GM12891 (cell line): Measurements from ENCODE around the gene TPR. TPM values are rescaled to one million over a fixed set of nuclear protein-coding genes. Genes with fewer than 3 reads are reported as not detected.

Experiments used
- DNase-seq: peaks from one replicate; pipeline ENCODE4 v3.0.0; 2011; ENCODE audit warnings: low spot score; ENCODE audit not compliant: insufficient read length
- FAIRE-seq: peaks from 2 replicates; lab custom pipeline; 2011; peaks lifted over from hg19 to GRCh38; lab: Jason Lieb, UNC
- PAX5 ChIP-seq: IDR thresholded peaks from 2 replicates; pipeline ENCODE4 v1.6.1; 2011; ENCODE audit warnings: low read length, moderate library complexity, mild to moderate bottlenecking; ENCODE audit not compliant: insufficient read depth, severe bottlenecking
- POLR2A ChIP-seq: IDR thresholded peaks from 2 replicates; pipeline ENCODE4 v1.6.1; 2011; ENCODE audit warnings: low read depth, low read length, control low read depth
- POLR2AphosphoS5 ChIP-seq: IDR thresholded peaks from 2 replicates; pipeline ENCODE4 v1.6.1; 2011; ENCODE audit warnings: low read depth, low read length, control low read depth
- POU2F2 ChIP-seq: IDR thresholded peaks from 2 replicates; pipeline ENCODE4 v1.6.1; 2011; ENCODE audit warnings: low read depth, mild to moderate bottlenecking, control low read depth, low read length, moderate library complexity
- SPI1 ChIP-seq: IDR thresholded peaks from 2 replicates; pipeline ENCODE4 v1.6.1; 2011; ENCODE audit warnings: low read depth, low read length, control low read depth
- TAF1 ChIP-seq: IDR thresholded peaks from 2 replicates; pipeline ENCODE4 v1.6.1; 2011; ENCODE audit warnings: low read depth, low read length, control low read depth
- polyA plus RNA-seq: library from polyadenylated mRNA; unstranded; fragments of >200 nt; gene quantifications from one replicate; pipeline ENCODE4 v1.2.1, GENCODE V29; 2012; ENCODE audit warnings: low read depth, missing spikeins, inconsistent platforms; ENCODE audit not compliant: missing spikeins

Gene TPR
- 34.1 TPM for polyA plus RNA-seq

- DNase-seq: peak; percentile 64
- TF ChIP-seq PAX5 (peak; percentile 5), POU2F2 (no peak; the same call in 1 of the 2 replicates), SPI1 (no peak), POLR2A (peak; percentile 75), POLR2AphosphoS5 (peak; percentile 65), TAF1 (peak; percentile 64)
- peak; percentile 97 for FAIRE-seq
These were observed at the start of gene TPR, which contains the start of gene ODR4 for GRCh38 chr1:186375152-186375928. TSS of gene TPR (minus strand) at chr1:186375253. CDS start at chr1:186375028, 225 bp downstream. TSS of gene ODR4 (plus strand) at chr1:186375838. CDS start at chr1:186379786, 3,948 bp downstream.

GRCh38 chr1:186424539-186424938 is 49.5 kb upstream of the TPR start:
- no peak for DNase-seq
- no peak for TF ChIP-seq POLR2A
- no peak for TF ChIP-seq SPI1
- TF ChIP-seq POLR2AphosphoS5: no peak
- TF ChIP-seq TAF1: no peak
- no peak for TF ChIP-seq PAX5
- no peak for TF ChIP-seq POU2F2
- no peak for FAIRE-seq

DNA sequence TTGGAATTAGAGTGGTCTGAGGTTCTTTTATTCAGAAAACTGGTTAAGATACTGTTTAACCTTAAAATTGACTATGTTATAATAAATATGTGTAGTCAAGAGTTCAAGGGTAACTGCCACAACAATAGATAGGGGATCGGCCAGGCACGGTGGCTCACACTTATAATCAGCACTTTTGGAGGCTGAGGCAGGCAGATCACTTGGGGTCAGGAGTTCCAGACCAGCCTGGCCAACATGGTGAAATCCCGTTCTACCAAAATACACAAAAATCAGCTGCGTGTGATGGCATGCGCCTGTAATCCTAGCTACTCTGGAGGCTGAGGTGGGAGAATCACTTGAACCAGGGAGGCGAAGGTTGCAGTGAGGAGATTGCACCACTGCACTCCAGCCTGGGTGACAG is 46.4 kb upstream of the TPR start:
- FAIRE-seq (no peak), DNase-seq (no peak)
- TF ChIP-seq SPI1 (no peak), PAX5 (no peak), TAF1 (no peak), POLR2A (no peak), POU2F2 (no peak), POLR2AphosphoS5 (no peak)

GRCh38 chr1:186420923-186421322 is 45.9 kb upstream of the TPR start:
- DNase-seq: peak; percentile 4
- FAIRE-seq: no peak
- TF ChIP-seq TAF1: no peak
- no peak for TF ChIP-seq POLR2AphosphoS5
- TF ChIP-seq POLR2A: no peak
- no peak for TF ChIP-seq SPI1
- TF ChIP-seq POU2F2: no peak
- TF ChIP-seq PAX5: no peak

DNA sequence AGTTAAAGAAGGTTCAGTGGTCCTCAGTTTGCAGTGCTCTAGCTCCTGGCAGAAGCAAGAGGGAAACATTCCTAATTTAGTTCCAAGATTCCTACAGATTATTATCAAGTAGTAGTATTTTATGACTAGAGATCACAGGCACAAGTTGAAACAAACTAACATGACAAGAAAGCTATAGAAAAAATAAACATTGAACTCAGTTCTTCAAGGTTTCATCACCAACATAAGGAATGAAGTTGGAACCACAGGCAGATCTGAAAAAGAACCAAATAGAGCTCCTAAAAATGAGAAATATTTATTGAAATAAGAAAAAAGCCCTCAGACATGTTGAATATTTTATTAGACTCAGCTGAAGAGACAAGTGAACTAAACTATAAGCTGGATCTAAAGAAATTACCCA is 45.3 kb upstream of the TPR start:
- FAIRE-seq (no peak), DNase-seq (no peak)
- TF ChIP-seq POLR2A (no peak), POLR2AphosphoS5 (no peak), TAF1 (no peak), POU2F2 (no peak), PAX5 (no peak), SPI1 (no peak)

GRCh38 chr1:186418503-186418902 is 43.5 kb upstream of the TPR start:
- DNase-seq (no peak), FAIRE-seq (no peak)

GRCh38 chr1:186413319-186413718 is 38.3 kb upstream of the TPR start:
- DNase-seq (no peak), FAIRE-seq (no peak)
- TF ChIP-seq POLR2AphosphoS5 (no peak), POLR2A (no peak), SPI1 (no peak), PAX5 (no peak), TAF1 (no peak), POU2F2 (no peak)

More at GRCh38 chr1:186418503-186418902, 43.5 kb upstream of the TPR start:
- no peak for TF ChIP-seq SPI1
- TF ChIP-seq POLR2AphosphoS5: no peak
- TF ChIP-seq TAF1: no peak
- no peak for TF ChIP-seq PAX5
- no peak for TF ChIP-seq POU2F2
- TF ChIP-seq POLR2A: no peak

DNA sequence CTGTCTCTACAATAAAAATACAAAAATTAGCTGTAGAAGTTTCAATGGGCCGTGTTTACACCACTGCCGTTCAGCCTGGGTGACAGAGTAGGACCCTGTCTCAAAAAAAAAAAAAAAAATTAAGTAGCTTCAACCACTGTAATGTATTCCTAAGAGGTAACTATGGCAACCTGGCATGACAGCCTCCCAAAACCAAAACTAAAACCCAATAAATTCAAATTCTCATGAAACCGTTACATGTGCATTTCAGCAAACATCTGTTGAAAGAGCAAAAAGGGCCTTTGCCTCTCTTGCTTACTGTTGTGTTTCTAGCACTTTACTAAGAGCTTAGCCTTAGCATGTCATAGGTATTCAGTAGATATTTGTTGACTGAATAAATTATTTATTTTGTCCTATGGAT is 34.0 kb upstream of the TPR start:
- TF ChIP-seq PAX5 (no peak), POLR2A (no peak), POU2F2 (no peak), POLR2AphosphoS5 (no peak), SPI1 (no peak), TAF1 (no peak)
- DNase-seq (no peak), FAIRE-seq (no peak)

DNA sequence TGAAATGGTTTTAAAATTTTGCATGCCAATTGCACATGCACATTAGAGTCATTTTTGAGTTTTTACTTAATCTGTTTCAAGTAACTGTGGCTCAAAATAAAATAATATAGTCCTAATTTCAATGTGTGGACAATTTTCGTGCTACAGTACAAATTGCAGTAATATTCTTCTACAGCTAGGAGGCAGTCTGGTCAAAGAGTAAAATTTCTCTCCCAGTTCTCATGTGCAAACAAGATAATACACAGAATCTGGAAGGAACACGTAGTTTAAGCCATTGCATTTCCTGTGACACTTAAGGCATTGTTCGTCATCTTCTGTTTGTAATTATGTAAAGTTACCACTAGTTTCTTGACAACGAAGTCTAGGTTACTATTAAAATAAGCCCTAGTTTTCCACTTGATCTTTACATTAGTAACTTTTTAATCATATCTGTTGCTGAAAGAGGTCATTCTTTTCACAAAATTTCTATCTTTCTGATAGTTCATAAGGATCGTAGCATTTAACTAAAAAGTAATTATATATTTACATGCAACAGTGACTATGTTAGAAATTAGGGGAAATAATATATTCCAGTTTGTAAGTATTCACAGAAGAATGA is 29.5 kb upstream of the TPR start:
- DNase-seq (peak; percentile 5), FAIRE-seq (peak; percentile 81)
- TF ChIP-seq POLR2AphosphoS5: no peak
- peak; percentile 25; the same call in 1 of the 2 replicates for TF ChIP-seq SPI1
